ENCODE results near the gene RANBP3.

The RANBP3 gene

GRCh38 chr19:5925830-5926427 is 52.0 kb downstream of the RANBP3 start:
- DNase-seq (ENCODE audit: low read depth), result no peak

GRCh38 chr19:5923356-5923755 is 54.6 kb downstream of the RANBP3 start:
- DNase-seq (ENCODE audit: low read depth), result no peak

- DNase-seq (ENCODE audit: low read depth), result no peak
These were observed 55.8 kb downstream of the RANBP3 start for GRCh38 chr19:5922161-5922545.

GRCh38 chr19:5921516-5922160 is 56.3 kb downstream of the RANBP3 start:
- DNase-seq (ENCODE audit: low read depth), result no peak

- no peak for DNase-seq (ENCODE audit: low read depth)
These were observed 59.4 kb downstream of the RANBP3 start for GRCh38 chr19:5918463-5919079.

- no peak for DNase-seq (ENCODE audit: low read depth)
These were observed 60.4 kb downstream of the RANBP3 start for GRCh38 chr19:5917431-5918107.

GRCh38 chr19:5916181-5916708 is 61.7 kb downstream of the RANBP3 start:
- DNase-seq (ENCODE audit: low read depth), result no peak

GRCh38 chr19:5915782-5916165 is 62.2 kb downstream of the RANBP3 start:
- DNase-seq (ENCODE audit: low read depth), result no peak

GRCh38 chr19:5914946-5915781 is 62.8 kb downstream of the RANBP3 start:
- no peak for DNase-seq (ENCODE audit: low read depth)

- DNase-seq (ENCODE audit: low read depth), result no peak
These were observed 63.6 kb downstream of the RANBP3 start for GRCh38 chr19:5914358-5914774.

GRCh38 chr19:5913739-5914357 is 64.1 kb downstream of the RANBP3 start, which contains the start of gene CAPS:
CAPS (plus strand) TSS chr19:5914254; CDS start chr19:5914407, 153 bp downstream.
- no peak for DNase-seq (ENCODE audit: low read depth)

GRCh38 chr19:5911366-5911765 is 66.6 kb downstream of the RANBP3 start:
- DNase-seq (ENCODE audit: low read depth), result no peak

- no peak for DNase-seq (ENCODE audit: low read depth)
These were observed 67.4 kb downstream of the RANBP3 start for GRCh38 chr19:5910638-5910907.

- no peak for DNase-seq (ENCODE audit: low read depth)
These were observed 69.0 kb downstream of the RANBP3 start for GRCh38 chr19:5908773-5909442.

GRCh38 chr19:5907241-5907640 is 70.7 kb downstream of the RANBP3 start:
- no peak for DNase-seq (ENCODE audit: low read depth)

- no peak for DNase-seq (ENCODE audit: low read depth)
These were observed 72.7 kb downstream of the RANBP3 start for GRCh38 chr19:5905114-5905778.

GRCh38 chr19:5904352-5905113 is 73.4 kb downstream of the RANBP3 start, which contains the start of gene VMAC:
VMAC (plus strand) TSS chr19:5904872; CDS start chr19:5904891, 19 bp downstream.
- DNase-seq (ENCODE audit: low read depth), result peak; percentile 99

GRCh38 chr19:5903624-5904351 is 74.2 kb downstream of the RANBP3 start, which contains the start of gene NDUFA11:
NDUFA11 (minus strand) TSS chr19:5903790; CDS start chr19:5903708, 82 bp downstream.
- DNase-seq (ENCODE audit: low read depth), result peak; percentile 95

Measured in stimulated activated CD8-positive, alpha-beta memory T cell treated with anti-CD3 and anti-CD28 coated beads, Interleukin-15, amount 100 ng/mL, for 1 hour (primary cell).